ENCODE results near the gene SOCS1.
A peak's percentile ranks its signal among the peaks of the same experiment; 100 is the strongest.
"Not testable (repeated sequence)": the region's sequence is repeated elsewhere in the genome, so short reads cannot be mapped to it uniquely, and the experiment has no call there.

Gene SOCS1

GRCh38 chr16:11255737-11256660, at the start of gene SOCS1:
Gene SOCS1 (minus strand): TSS chr16:11256204. CDS start chr16:11255478, 726 bp downstream.
- DNase-seq, result peak in 1 of 2 experiments; percentile 50

DNA sequence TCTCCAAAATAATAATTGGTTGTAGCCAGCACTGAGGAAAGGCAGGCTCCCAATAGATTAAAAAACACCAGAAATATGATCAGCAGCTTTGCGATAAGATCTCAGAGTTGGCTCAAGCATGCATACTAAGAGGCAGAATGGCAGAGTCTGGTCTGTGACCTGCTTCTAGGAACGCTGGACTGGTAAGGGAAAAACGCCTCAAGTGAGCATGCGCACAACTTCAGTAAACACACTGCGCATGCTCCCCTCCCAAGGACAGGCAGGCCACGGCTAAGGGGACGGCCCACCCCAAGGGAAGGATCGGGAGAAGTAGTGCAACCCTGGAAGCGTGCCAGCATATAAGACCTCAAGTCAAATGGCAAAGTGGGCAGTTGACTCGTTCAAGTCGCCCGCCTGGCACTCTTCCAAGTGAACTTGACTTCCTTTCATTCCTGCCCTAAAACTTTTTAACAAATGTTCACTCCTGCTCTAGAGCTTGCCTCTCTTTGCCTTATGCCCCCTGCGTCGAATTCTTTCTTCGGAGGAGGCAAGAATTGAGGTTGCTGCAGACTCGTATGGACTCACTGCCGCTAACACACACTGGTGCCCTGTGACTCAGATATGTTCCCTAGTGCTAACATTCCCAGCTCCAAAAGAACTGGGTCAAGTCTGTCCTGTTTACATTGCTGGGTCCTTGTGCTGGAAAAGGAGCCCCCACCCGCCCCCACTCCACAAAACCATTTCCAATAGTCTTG, 47.6 kb upstream of the SOCS1 start:
- no peak for DNase-seq

- no peak for DNase-seq
Measured at GRCh38 chr16:11302977-11303376, 47.0 kb upstream of the SOCS1 start.

DNA sequence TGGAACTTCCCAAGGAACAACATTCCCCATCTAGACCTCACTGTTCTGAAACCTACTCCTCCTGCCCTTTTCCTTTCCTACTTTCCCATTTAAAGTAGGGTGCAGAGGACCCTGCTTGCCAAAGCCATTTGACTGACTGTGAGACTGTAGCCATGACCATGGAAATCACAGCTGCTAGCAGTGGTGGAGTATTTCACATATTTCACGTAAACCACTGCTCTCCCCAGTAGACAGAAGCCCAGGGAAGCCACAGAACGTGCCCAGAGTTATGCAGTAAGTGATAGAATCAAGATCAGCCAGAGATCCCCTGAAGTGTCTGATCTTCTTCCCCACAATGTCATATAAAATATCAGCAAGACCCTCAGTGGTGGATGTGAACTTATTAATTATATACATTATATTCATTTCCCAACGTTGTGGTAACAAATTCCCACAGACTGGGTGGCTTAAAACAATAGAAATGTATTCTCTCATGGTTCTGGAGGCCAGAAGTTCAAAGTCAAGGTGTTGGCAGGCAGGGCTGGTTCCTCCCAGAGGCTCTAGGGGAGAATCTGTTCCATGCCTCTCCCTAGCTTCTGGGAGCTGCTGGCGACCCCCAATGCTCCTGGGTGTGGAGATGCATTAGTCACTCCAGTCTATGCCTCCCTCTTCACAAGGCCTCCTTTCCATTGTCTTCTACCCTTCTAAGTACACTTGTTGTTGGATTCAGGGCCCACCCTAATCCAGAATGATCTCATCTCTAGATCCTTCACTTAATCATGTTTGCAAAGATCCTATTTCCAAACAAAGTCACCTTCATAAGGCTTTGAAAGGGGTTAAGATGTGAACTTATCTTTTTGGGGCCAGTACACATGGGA, 45.9 kb upstream of the SOCS1 start:
- no peak for DNase-seq

- DNase-seq, result no peak
Measured at GRCh38 chr16:11300560-11300892, 44.5 kb upstream of the SOCS1 start.

DNA sequence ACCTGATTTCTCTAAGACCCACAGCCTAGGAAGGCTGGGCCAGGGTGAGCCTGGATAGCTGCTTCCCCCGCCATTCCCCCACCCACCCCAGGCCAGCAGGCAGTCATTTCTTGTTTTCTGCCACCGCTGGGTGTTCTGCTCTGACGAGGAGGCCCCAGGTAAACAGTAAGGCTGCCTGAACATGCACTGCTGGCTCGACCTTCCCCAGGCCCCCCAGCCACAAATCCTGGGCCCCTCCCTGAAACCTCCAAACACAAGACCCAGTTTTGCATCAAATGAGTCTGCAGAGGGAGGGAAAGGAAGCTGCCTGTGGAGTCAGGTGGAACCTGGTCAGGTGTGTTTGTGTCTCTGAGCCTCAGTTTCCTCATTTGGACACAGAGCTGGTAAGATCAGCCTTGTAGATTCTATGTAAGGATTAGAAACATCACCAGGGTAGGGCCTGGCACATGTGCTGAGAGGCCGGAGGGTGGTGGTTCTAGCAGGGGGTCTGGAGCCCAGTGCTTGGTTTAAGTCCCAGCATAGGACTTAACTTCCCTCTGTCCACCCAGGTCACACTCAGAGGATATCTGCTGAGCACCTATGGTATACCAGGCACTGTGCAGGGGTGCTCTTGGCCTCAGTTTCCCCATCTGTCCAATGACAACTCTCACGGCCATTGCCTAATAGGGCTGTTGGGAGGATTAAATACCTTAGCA, 44.0 kb upstream of the SOCS1 start:
- DNase-seq, result no peak

- DNase-seq, result not testable (repeated sequence)
Measured at GRCh38 chr16:11298950-11299547, 43.0 kb upstream of the SOCS1 start.

- DNase-seq, result no peak
Measured at GRCh38 chr16:11298143-11298900, 42.3 kb upstream of the SOCS1 start.

GRCh38 chr16:11297492-11298142, 41.6 kb upstream of the SOCS1 start:
- no peak for DNase-seq

DNA sequence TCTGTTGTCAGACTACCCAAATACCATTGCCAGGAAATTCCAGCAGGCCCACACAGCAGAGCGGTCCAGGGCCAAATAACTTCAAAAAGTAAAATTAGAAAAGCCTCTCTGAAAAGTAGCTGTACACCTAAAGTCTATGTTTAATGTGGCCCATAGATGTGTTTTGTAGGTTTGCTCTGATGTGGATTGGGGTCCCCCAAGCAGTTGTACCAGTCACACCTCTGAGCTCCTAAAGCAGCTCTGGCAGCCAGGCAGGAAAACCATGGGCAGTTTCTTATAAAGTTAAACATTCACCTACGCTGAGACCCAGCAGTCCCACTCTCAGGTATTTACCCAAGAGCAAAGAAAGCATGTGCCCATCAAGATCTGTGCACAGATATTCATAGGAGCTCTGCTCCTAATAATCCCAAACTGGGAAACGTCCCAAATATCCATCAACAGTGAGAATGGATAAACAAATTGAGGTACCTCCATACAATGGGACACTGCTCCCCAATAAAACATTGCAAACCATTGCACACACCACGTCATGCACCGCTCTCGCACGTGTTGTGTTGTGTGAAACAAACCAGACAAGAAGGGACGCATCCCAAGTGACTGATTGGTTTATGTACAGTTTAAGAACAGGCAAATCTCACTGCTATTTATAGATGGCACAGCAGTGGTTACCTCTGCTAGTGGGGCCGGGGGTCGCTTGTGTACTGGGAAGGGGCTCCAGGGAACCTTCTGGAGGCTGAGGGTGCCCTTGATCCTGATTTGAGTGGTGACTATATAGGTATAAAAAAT, 40.9 kb upstream of the SOCS1 start:
- no peak for DNase-seq

DNA sequence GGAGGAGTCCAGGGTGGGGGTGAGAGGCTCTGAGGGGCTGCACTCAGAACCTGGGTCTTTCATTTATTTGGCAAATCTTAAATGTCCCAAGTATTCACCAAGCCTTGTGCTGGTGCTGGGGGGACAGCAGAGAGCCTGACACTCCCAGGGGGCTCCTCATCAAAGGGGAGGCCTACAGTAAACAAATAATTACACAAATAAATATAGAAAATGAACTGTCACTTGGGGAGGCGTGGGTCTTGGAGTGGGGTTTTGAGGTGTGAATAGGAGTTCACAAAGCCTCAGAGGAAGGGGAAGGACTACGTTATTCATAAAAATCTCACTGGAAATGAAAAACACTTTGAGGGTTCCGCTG, 40.3 kb upstream of the SOCS1 start:
- DNase-seq, result no peak

GRCh38 chr16:11295672-11296071, 39.7 kb upstream of the SOCS1 start:
- DNase-seq, result no peak

- no peak for DNase-seq
Measured at GRCh38 chr16:11292076-11292748, 36.2 kb upstream of the SOCS1 start.

- DNase-seq, result no peak
Measured at GRCh38 chr16:11291091-11291703, 35.2 kb upstream of the SOCS1 start.

GRCh38 chr16:11290102-11290893, 34.3 kb upstream of the SOCS1 start:
- no peak for DNase-seq

GRCh38 chr16:11289696-11290095, 33.7 kb upstream of the SOCS1 start:
- DNase-seq, result not testable (repeated sequence)

DNA sequence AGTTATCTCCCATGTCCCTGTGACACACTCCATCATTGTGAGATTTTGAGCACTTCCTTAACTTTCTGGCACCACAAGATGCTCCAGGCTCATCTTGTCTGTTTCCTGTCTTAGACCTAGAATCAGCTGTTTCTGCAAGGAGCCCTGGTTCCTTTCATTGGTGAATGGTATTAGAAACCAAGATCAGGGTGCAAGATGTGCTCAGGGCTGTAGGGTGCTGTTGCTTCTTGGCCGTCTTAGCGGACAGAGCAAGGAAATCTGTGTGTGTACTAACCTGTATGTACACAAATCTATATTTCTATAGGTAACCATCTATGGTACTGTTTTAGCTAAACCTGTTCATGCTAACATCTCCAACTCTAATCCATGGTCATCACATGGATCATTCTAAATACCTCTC, 33.2 kb upstream of the SOCS1 start:
- no peak for DNase-seq

- no peak for DNase-seq
Measured at GRCh38 chr16:11285842-11286241, 29.8 kb upstream of the SOCS1 start.

Measured in cerebellar nuclear complex (tissue), 1 donor.